ENCODE measurements around the gene RNF167.

The RNF167 gene

GRCh38 chr17:4936436-4936835 lies 3.6 kb upstream of the RNF167 start:
- no peak for ATAC-seq (ENCODE audit: low read depth)
- peaks cover 24% of the 10 kb centered on the region for H3K36me3 ChIP-seq (ENCODE audit: low read depth)
- no peaks in the 10 kb centered on the region for H3K9me3 ChIP-seq (ENCODE audit: severe bottlenecking)
- peaks cover 3% of the 10 kb centered on the region for H3K4me1 ChIP-seq (ENCODE audit: insufficient read depth, poor library complexity, severe bottlenecking)
- no peak for TF ChIP-seq CTCF (IDR thresholded peaks at IDR 0.05; ENCODE audit: poor library complexity, severe bottlenecking)
- H3K4me3 ChIP-seq (ENCODE audit: severe bottlenecking), result no peak overlapping the region
- DNase-seq (ENCODE audit: low spot score), result no peak
- H3K27ac ChIP-seq (ENCODE audit: poor library complexity, severe bottlenecking), result no peak overlapping the region
- no peaks in the 10 kb centered on the region for H3K27me3 ChIP-seq (ENCODE audit: insufficient read depth, poor library complexity, severe bottlenecking)

DNA sequence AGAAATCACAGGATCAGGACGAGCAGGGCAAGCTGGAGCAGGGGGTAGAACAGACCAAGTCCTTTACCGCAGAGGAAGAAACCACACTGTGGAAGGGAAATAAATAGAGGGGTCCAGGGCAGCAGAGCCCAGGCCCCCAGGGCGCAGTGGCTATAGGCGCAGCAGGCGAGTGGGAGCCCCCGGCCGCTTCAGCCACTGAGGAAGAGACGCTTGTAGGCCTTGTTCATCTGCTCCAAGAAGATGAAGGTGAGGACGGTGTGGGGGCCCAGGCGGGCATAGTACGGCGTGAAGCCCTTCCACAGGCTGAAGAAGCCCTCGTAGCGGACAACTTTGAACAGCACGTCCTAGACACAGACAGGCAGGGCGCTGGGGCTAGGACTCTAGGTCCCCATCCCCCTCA lies 2.5 kb upstream of the RNF167 start:
- H3K4me3 ChIP-seq (ENCODE audit: severe bottlenecking), result no peak overlapping the region
- TF ChIP-seq CTCF (IDR thresholded peaks at IDR 0.05; ENCODE audit: poor library complexity, severe bottlenecking), result no peak
- H3K36me3 ChIP-seq (ENCODE audit: low read depth), result peaks cover 30% of the 10 kb centered on the region

GRCh38 chr17:4938069-4938491 lies 2.0 kb upstream of the RNF167 start:
- no peak overlapping the region for H3K27ac ChIP-seq (ENCODE audit: poor library complexity, severe bottlenecking)
- H3K36me3 ChIP-seq (ENCODE audit: low read depth), result peaks cover 33% of the 10 kb centered on the region
- no peaks in the 10 kb centered on the region for H3K27me3 ChIP-seq (ENCODE audit: insufficient read depth, poor library complexity, severe bottlenecking)
- peaks cover 3% of the 10 kb centered on the region for H3K4me1 ChIP-seq (ENCODE audit: insufficient read depth, poor library complexity, severe bottlenecking)
- TF ChIP-seq CTCF (IDR thresholded peaks at IDR 0.05; ENCODE audit: poor library complexity, severe bottlenecking), result no peak
- no peak for ATAC-seq (ENCODE audit: low read depth)
- DNase-seq (ENCODE audit: low spot score), result no peak
- no peak overlapping the region for H3K4me3 ChIP-seq (ENCODE audit: severe bottlenecking)
- no peaks in the 10 kb centered on the region for H3K9me3 ChIP-seq (ENCODE audit: severe bottlenecking)

More for the DNA sequence above, 2.5 kb upstream of the RNF167 start:
- Histone ChIP-seq H3K9me3 (ENCODE audit: severe bottlenecking) (no peaks in the 10 kb centered on the region), H3K27ac (ENCODE audit: poor library complexity, severe bottlenecking) (no peak overlapping the region), H3K27me3 (ENCODE audit: insufficient read depth, poor library complexity, severe bottlenecking) (no peaks in the 10 kb centered on the region), H3K4me1 (ENCODE audit: insufficient read depth, poor library complexity, severe bottlenecking) (peaks cover 3% of the 10 kb centered on the region)
- DNase-seq (ENCODE audit: low spot score), result no peak
- no peak for ATAC-seq (ENCODE audit: low read depth)

DNA sequence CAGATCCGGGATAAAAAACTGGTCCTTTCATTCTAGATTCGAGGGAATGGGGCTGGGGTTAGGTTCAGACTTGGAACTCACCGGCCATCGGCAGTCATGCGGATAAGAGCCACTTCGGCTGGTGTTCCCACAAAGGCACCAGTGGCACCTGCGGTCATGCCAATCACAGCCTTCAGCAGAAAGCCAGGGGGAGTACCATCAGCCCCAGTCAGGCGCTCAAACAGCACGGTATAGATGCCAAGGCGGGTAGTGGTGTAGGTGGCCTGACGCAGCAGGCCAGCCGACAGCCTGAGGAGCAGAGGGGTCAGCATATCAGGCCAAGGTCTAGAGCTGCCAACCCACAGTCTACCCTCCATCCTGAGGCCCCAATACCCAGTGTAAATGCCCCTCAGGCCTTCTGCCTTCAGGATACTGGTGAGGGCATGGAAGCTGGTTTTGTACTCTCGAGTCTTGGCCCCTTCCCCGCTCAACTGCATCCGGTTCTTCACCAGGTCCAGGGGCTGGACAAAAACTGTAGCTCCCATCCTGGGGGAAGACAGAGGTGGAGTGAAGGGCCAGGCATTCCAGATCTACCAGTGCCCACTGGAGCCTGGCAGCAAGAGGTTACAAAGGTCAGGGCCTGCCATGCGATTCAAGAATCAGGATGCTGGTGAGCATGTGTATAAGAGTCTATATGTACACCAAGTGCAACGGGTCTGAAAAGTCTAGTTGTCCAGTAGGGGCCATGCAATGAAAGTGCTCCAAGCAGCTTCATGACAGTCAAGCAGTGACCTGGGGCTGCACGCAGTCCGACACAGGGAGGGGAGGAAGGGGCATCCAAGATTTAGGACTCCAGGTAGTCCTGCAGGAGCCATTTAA lies 1.2 kb upstream of the RNF167 start:
- H3K36me3 ChIP-seq (ENCODE audit: low read depth), result peaks cover 41% of the 10 kb centered on the region
- no peak for ATAC-seq (ENCODE audit: low read depth)
- H3K4me3 ChIP-seq (ENCODE audit: severe bottlenecking), result peak overlapping the region; percentile 63
- H3K9me3 ChIP-seq (ENCODE audit: severe bottlenecking), result no peaks in the 10 kb centered on the region
- TF ChIP-seq CTCF (IDR thresholded peaks at IDR 0.05; ENCODE audit: poor library complexity, severe bottlenecking), result no peak
- peak overlapping the region; percentile 99 for H3K27ac ChIP-seq (ENCODE audit: poor library complexity, severe bottlenecking)
- DNase-seq (ENCODE audit: low spot score), result no peak
- no peaks in the 10 kb centered on the region for H3K27me3 ChIP-seq (ENCODE audit: insufficient read depth, poor library complexity, severe bottlenecking)
- H3K4me1 ChIP-seq (ENCODE audit: insufficient read depth, poor library complexity, severe bottlenecking), result peaks cover 7% of the 10 kb centered on the region

DNA sequence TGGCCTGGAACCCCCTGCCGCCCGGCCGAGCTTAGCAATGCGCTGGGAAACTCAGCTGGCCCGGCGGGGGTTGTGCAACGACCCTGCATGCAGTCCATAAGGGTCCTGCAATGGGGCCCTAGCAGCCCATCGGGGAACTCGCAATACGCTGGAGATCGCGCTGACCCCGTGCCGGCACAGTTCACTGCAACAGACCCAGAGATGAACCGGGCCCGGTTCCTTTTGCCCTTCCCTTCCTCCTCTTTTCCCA lies 597 bp upstream of the RNF167 start:
- Histone ChIP-seq H3K27me3 (ENCODE audit: insufficient read depth, poor library complexity, severe bottlenecking) (no peaks in the 10 kb centered on the region), H3K36me3 (ENCODE audit: low read depth) (peaks cover 44% of the 10 kb centered on the region), H3K4me3 (ENCODE audit: severe bottlenecking) (peak overlapping the region; percentile 63), H3K27ac (ENCODE audit: poor library complexity, severe bottlenecking) (peak overlapping the region; percentile 99), H3K4me1 (ENCODE audit: insufficient read depth, poor library complexity, severe bottlenecking) (peaks cover 12% of the 10 kb centered on the region), H3K9me3 (ENCODE audit: severe bottlenecking) (no peaks in the 10 kb centered on the region)
- no peak for DNase-seq (ENCODE audit: low spot score)
- TF ChIP-seq CTCF (IDR thresholded peaks at IDR 0.05; ENCODE audit: poor library complexity, severe bottlenecking), result no peak
- no peak; the same call in 2 of the 3 replicates for ATAC-seq (ENCODE audit: low read depth)

Data from RWPE2 (cell line).